Ovary (tissue), 9 donors: ENCODE data around the gene RSPO3. TPM values are rescaled to one million over a fixed set of nuclear protein-coding genes. Genes with fewer than 3 reads are reported as not detected.

Experiments used
- DNase-seq, 5 donors: peaks; one replicate each; pipeline ENCODE4 v3.0.0-alpha.2; 2019 to 2020
- H3K27ac ChIP-seq, 2 donors: fragments of 200-600 bp; one replicate each; pipeline versions ENCODE4 v1.5.1 to v1.8.0; 2019 to 2022
- H3K27me3 ChIP-seq: fragments of 200-600 bp; one replicate; pipeline ENCODE4 v1.8.0; 2022
- H3K36me3 ChIP-seq: fragments of 200-600 bp; sonication (generic); one replicate; pipeline ENCODE4 v1.5.1; 2019
- H3K4me1 ChIP-seq: one replicate; pipeline ENCODE4 v1.8.1; 2013; ENCODE audit warnings: mild to moderate bottlenecking, moderate library complexity; ENCODE audit not compliant: insufficient read depth
- H3K4me3 ChIP-seq: fragments of 200-600 bp; sonication (generic); one replicate; pipeline ENCODE4 v1.5.1; 2017
- H3K9me3 ChIP-seq, 2 donors: fragments of 200-600 bp in 1 of 2; sonication (generic) in 1 of 2; one replicate each; pipeline versions ENCODE4 v1.5.1 to v1.8.1; 2013 to 2019; ENCODE audit warnings: mild to moderate bottlenecking in 1 of 2, moderate library complexity in 1 of 2
- CTCF ChIP-seq, 3 donors: fragments of 450-650 bp in 2 of 3; fragments of 200-600 bp in 1 of 3; IDR thresholded peaks; one replicate each; pipeline versions ENCODE4 v1.5.1 to v1.8.0; 2016 to 2022; ENCODE audit warnings: antibody characterized with exemption in 3 of 3, mild to moderate bottlenecking in 1 of 3
- EP300 ChIP-seq: sonication (generic); formaldehyde crosslinking; IDR thresholded peaks from one replicate; pipeline ENCODE4 v1.6.1; 2017; ENCODE audit warnings: antibody characterized with exemption
- POLR2A ChIP-seq: fragments of 450-650 bp; IDR thresholded peaks from one replicate; pipeline ENCODE4 v1.6.1; 2017; ENCODE audit warnings: antibody characterized with exemption, mild to moderate bottlenecking, moderate library complexity
- whole genome bisulfite sequencing, 3 donors: extraction: QIAGEN DNeasy Blood & Tissue Kit in 1 of 3; methylation state at CpG; one replicate each; pipeline versions ENCODE4 v1.1.5 to v1.1.7; 2013 to 2017; 5-methylcytosine and 5-hydroxymethylcytosine counted together
- intact Hi-C, 4 donors: fragments of 100-400 bp; cut with DNase I; formaldehyde crosslinking; loops; one replicate each; pipeline versions ENCODE4 v1.11.0 to v1.15.1; 2022 to 2023
- polyA plus RNA-seq, 2 donors: library from polyadenylated mRNA; stranded (reverse); fragments of 200-250 nt in 1 of 2; fragments of 350-450 nt in 1 of 2; fragmentation: Illumina TruSeq in 1 of 2; extraction: RNeasy Lipid Tissue Mini Kit (QIAGEN cat#74804) in 1 of 2; gene quantifications; one replicate each; pipeline ENCODE4 v1.2.3, GENCODE V29; 2013 to 2014
- total RNA-seq, 7 donors: library from RNA; depleted of rRNA in 2 of 7; stranded (reverse); fragments of >200 nt in 2 of 7; fragmentation: NEBNext Ultra II Directional in 3 of 7; extraction: Animal tissue kit (Norgen Biotek cat#: 25700) in 3 of 7; gene quantifications; one replicate each; pipeline versions ENCODE4 v1.1.0 to v1.2.4, GENCODE V29; 2016 to 2023
- donor health status: DM: no; HTN: no; CAD: no; lungs with moderate emphysema.
- donor health status: DM: no; HTN: no; CAD: no.
- donor health status: Bipolar disorder and iron deficiency.
- donor health status: DM: yes; HTN: yes; CAD: no.
- donor health status: DM: no; HTN: no; CAD: no.
- donor health status: DM: yes; HTN: yes; CAD: no.

The RSPO3 gene
- total and polyA plus RNA-seq, 9 donors, result 0.12 to 35.9 (median 1.6) TPM; not detected in 1

GRCh38 chr6:127121637-127121960 lies 3.1 kb downstream of the RSPO3 start:
- Histone ChIP-seq H3K4me3 (no peak overlapping the region), H3K27ac (no peak overlapping the region), H3K36me3 (no peaks in the 10 kb centered on the region), H3K9me3 (no peaks in the 10 kb centered on the region), H3K4me1 (peaks cover 5% of the 10 kb centered on the region), H3K27me3 (no peaks in the 10 kb centered on the region)
- no peak for DNase-seq
- 2 to 8% (median 3%) methylated on average over 3 of the region's 3 CpGs for WGBS, 3 donors
- no peak for TF ChIP-seq POLR2A
- no peak for TF ChIP-seq EP300
- TF ChIP-seq CTCF (IDR thresholded peaks at IDR 0.05), result no peak
- intact Hi-C loops, result loop anchor here in 1 of 4 donors (10.0 kb wide), 1 partner anchor 1473 kb away; no protein-coding TSS in a partner anchor

- H3K27ac ChIP-seq, result no peak overlapping the region
- no peaks in the 10 kb centered on the region for H3K9me3 ChIP-seq
- H3K36me3 ChIP-seq, result no peaks in the 10 kb centered on the region
- intact Hi-C loops, result loop anchor here in 1 of 4 donors (10.0 kb wide), 1 partner anchor 1471 kb away; no protein-coding TSS in a partner anchor
- peaks cover 4% of the 10 kb centered on the region for H3K4me1 ChIP-seq
- H3K4me3 ChIP-seq, result no peak overlapping the region
- no peak for DNase-seq
- no peaks in the 10 kb centered on the region for H3K27me3 ChIP-seq
- TF ChIP-seq CTCF (IDR thresholded peaks at IDR 0.05) (no peak), POLR2A (no peak), EP300 (no peak)
Observed at GRCh38 chr6:127124172-127124571, 5.7 kb downstream of the RSPO3 start.

- H3K4me1 ChIP-seq, result peaks cover under 1% of the 10 kb centered on the region
- no peaks in the 10 kb centered on the region for H3K9me3 ChIP-seq
- no peaks in the 10 kb centered on the region for H3K36me3 ChIP-seq
- intact Hi-C loops, result loop anchor here in 1 of 4 donors (10.0 kb wide), 1 partner anchor 1470 kb away; no protein-coding TSS in a partner anchor
- H3K27ac ChIP-seq, result no peak overlapping the region
- H3K4me3 ChIP-seq, result no peak overlapping the region
- TF ChIP-seq EP300 (no peak), CTCF (IDR thresholded peaks at IDR 0.05) (no peak), POLR2A (no peak)
- H3K27me3 ChIP-seq, result no peaks in the 10 kb centered on the region
- DNase-seq, result no peak
Observed at GRCh38 chr6:127124680-127125079, 6.2 kb downstream of the RSPO3 start.

- no peak for DNase-seq
- intact Hi-C loops, result loop anchor here in 1 of 4 donors (10.0 kb wide), 1 partner anchor 1467 kb away; no protein-coding TSS in a partner anchor
- Histone ChIP-seq H3K36me3 (no peaks in the 10 kb centered on the region), H3K9me3 (no peaks in the 10 kb centered on the region), H3K4me3 (no peak overlapping the region), H3K27ac (no peak overlapping the region), H3K4me1 (no peaks in the 10 kb centered on the region), H3K27me3 (no peaks in the 10 kb centered on the region)
- WGBS, 3 donors, result 83 to 84% (median 84%) methylated on average over 1 of the region's 1 CpG
- TF ChIP-seq CTCF (IDR thresholded peaks at IDR 0.05) (no peak), POLR2A (no peak), EP300 (no peak)
Observed at GRCh38 chr6:127128066-127128465, 9.6 kb downstream of the RSPO3 start.
